HCT116 (cell line): Measurements from ENCODE around the gene SPEF1.

Experiments
- ATF3 ChIP-seq: IDR thresholded peaks from 2 replicates; pipeline ENCODE4 v1.6.1; 2012
- CEBPB ChIP-seq: IDR thresholded peaks from 2 replicates; pipeline ENCODE4 v1.6.1; 2012; ENCODE audit warnings: low read depth
- CTCF ChIP-seq, 3 experiments: fragments of 200-600 bp in 1 of 3; sonication (generic) in 1 of 3; IDR thresholded peaks in 2 of 3; conservative IDR thresholded peaks in 1 of 3; 2 replicates each; pipeline ENCODE4 v1.5.1; 2012 to 2017; ENCODE audit warnings: low read depth in 2 of 3, low read length in 2 of 3, antibody characterized with exemption in 1 of 3, borderline replicate concordance in 1 of 3, control low read depth in 1 of 3, mild to moderate bottlenecking in 1 of 3, mixed read lengths in 1 of 3, mixed run types in 1 of 3, moderate library complexity in 1 of 3; ENCODE audit not compliant: insufficient read depth in 1 of 3
- EZH2 ChIP-seq: fragments of 200-600 bp; sonication (generic); IDR thresholded peaks from 2 replicates; pipeline ENCODE4 v1.6.1; 2017; ENCODE audit warnings: antibody characterized with exemption, mixed run types
- POLR2A ChIP-seq: IDR thresholded peaks from 2 replicates; pipeline ENCODE4 v1.7.0; 2011; ENCODE audit warnings: borderline replicate concordance; ENCODE audit not compliant: insufficient read depth, insufficient read length; ENCODE audit errors: extremely low read depth
- POLR2AphosphoS5 ChIP-seq: IDR thresholded peaks from 2 replicates; pipeline ENCODE4 v1.6.1; 2011; ENCODE audit warnings: mild to moderate bottlenecking, low read depth, low read length, moderate library complexity
- ZFX ChIP-seq: fragments of 450-650 bp; IDR thresholded peaks from 2 replicates; pipeline ENCODE4 v1.6.1; 2017
- ZNF274 ChIP-seq: fragments of 200-500 bp; sonication (Bioruptor generic); IDR thresholded peaks from 2 replicates; pipeline ENCODE4 v1.6.1; 2014; ENCODE audit warnings: mild to moderate bottlenecking, low read depth, low read length, inconsistent platforms

GRCh38 chr20:3796477-3797225 is 15.4 kb upstream of the SPEF1 start:
- no peak for TF ChIP-seq CEBPB
- TF ChIP-seq ZNF274: no peak
- TF ChIP-seq CTCF (IDR thresholded peaks at IDR 0.05 in 2 of 3, conservative IDR thresholded peaks at IDR 0.05 in 1 of 3; ENCODE audit: borderline replicate concordance in 1 of 3, insufficient read depth in 1 of 3, low read depth in 2 of 3, low read length in 2 of 3): no peak
- TF ChIP-seq POLR2A: no peak
- TF ChIP-seq EZH2: no peak
- no peak for TF ChIP-seq ATF3
- no peak for TF ChIP-seq POLR2AphosphoS5
- TF ChIP-seq ZFX: peak; percentile 26; the same call in 1 of the 2 replicates
